Measurements from ENCODE around the gene ELANE.

The ELANE gene

GRCh38 chr19:855142-855541, 3.0 kb downstream of the ELANE start:
- ChIA-PET POLR2A (no interaction called here), CTCF (interaction anchor here (1.1 to 3.3 kb wide), 6 partner anchors 11 to 386 kb away, joined by 3 to 18 read pairs (median 6); partner anchors contain the start of gene WDR18)
- no peak overlapping the region for H3K4me3 ChIP-seq (ENCODE audit: low read depth, low read length)
- no peak for DNase-seq (ENCODE audit: low read depth, low spot score)
- TF ChIP-seq CTCF (IDR thresholded peaks at IDR 0.05; ENCODE audit: insufficient read depth, low read length, missing control alignments) = no peak

GRCh38 chr19:855566-856120, 3.5 kb downstream of the ELANE start:
- no peak for TF ChIP-seq CTCF (IDR thresholded peaks at IDR 0.05; ENCODE audit: insufficient read depth, low read length, missing control alignments)
- ChIA-PET CTCF (interaction anchor here (0.7 to 3.3 kb wide), 19 partner anchors 10 to 385 kb away, joined by 3 to 18 read pairs (median 4); partner anchors contain the start of genes MED16, RNU6-9 and WDR18), POLR2A (no interaction called here)
- H3K4me3 ChIP-seq (ENCODE audit: low read depth, low read length) = no peak overlapping the region
- DNase-seq (ENCODE audit: low read depth, low spot score) = no peak

GRCh38 chr19:858284-858683, 6.2 kb downstream of the ELANE start:
- CTCF ChIA-PET = interaction anchor here (0.8 to 4.6 kb wide), 7 partner anchors 9 to 126 kb away, joined by 3 to 27 read pairs (median 6); partner anchors contain the start of gene WDR18
- TF ChIP-seq CTCF (IDR thresholded peaks at IDR 0.05; ENCODE audit: insufficient read depth, low read length, missing control alignments) = no peak
- POLR2A ChIA-PET = interaction anchor here (1.0 kb wide), 1 partner anchor 80 kb away, joined by 4 read pairs; no protein-coding TSS in a partner anchor
- no peak overlapping the region for H3K4me3 ChIP-seq (ENCODE audit: low read depth, low read length)
- no peak for DNase-seq (ENCODE audit: low read depth, low spot score)

GRCh38 chr19:858868-859843, 7.1 kb downstream of the ELANE start, which contains the start of gene CFD:
Gene CFD, plus strand, starts transcription at chr19:859664. Its CDS starts 26 bp downstream, at chr19:859690.
- TF ChIP-seq CTCF (IDR thresholded peaks at IDR 0.05; ENCODE audit: insufficient read depth, low read length, missing control alignments) = no peak
- POLR2A ChIA-PET = interaction anchor here (1.0 kb wide), 1 partner anchor 80 kb away, joined by 4 read pairs; no protein-coding TSS in a partner anchor
- peak within 1 kb of the TSS; percentile 47 for H3K4me3 ChIP-seq (ENCODE audit: low read depth, low read length)
- DNase-seq (ENCODE audit: low read depth, low spot score) = no peak
- CTCF ChIA-PET = interaction anchor here (0.8 to 4.6 kb wide), 9 partner anchors 9 to 125 kb away, joined by 3 to 27 read pairs (median 3); partner anchors contain the start of gene WDR18

GRCh38 chr19:861141-861755, 9.1 kb downstream of the ELANE start:
- CTCF ChIA-PET = no interaction called here
- H3K4me3 ChIP-seq (ENCODE audit: low read depth, low read length) = no peak overlapping the region
- POLR2A ChIA-PET = no interaction called here
- DNase-seq (ENCODE audit: low read depth, low spot score) = no peak
- no peak for TF ChIP-seq CTCF (IDR thresholded peaks at IDR 0.05; ENCODE audit: insufficient read depth, low read length, missing control alignments)

Measured in AG04449 (cell line).